Suppressor macrophage (primary cell): Measurements from ENCODE around the gene MGP.
A peak's percentile ranks its signal among the peaks of the same experiment; 100 is the strongest.

Source experiments
- DNase-seq, 4 experiments: peaks; one replicate each; pipeline ENCODE4 v3.0.0-alpha.2; 2020 to 2022

Gene MGP

GRCh38 chr12:14902465-14902864 lies 16.8 kb upstream of the MGP start:
- DNase-seq: no peak

- no peak for DNase-seq
These were observed 15.5 kb upstream of the MGP start for GRCh38 chr12:14901228-14901562.

- DNase-seq: no peak
These were observed 15.0 kb upstream of the MGP start for GRCh38 chr12:14900521-14901227.

GRCh38 chr12:14896521-14897169 lies 11.0 kb upstream of the MGP start:
- no peak for DNase-seq

- no peak for DNase-seq
These were observed 8.0 kb upstream of the MGP start for GRCh38 chr12:14893506-14894250.

- peak in 2 of 4 experiments; percentile 7 to 12 for DNase-seq
These were observed 7.3 kb upstream of the MGP start for GRCh38 chr12:14892726-14893505.

GRCh38 chr12:14890701-14891100 lies 5.0 kb upstream of the MGP start:
- DNase-seq: no peak

GRCh38 chr12:14886271-14886670 lies 617 bp upstream of the MGP start:
- DNase-seq: no peak

GRCh38 chr12:14884458-14884878 lies 1.2 kb downstream of the MGP start:
- peak; percentile 71 to 89 (median 80) for DNase-seq

GRCh38 chr12:14883686-14884085 lies 2.0 kb downstream of the MGP start:
- no peak for DNase-seq

GRCh38 chr12:14880890-14881453 lies 4.7 kb downstream of the MGP start:
- DNase-seq: no peak

- DNase-seq: no peak
These were observed 6.3 kb downstream of the MGP start for GRCh38 chr12:14879222-14879933.

- no peak for DNase-seq
These were observed 7.2 kb downstream of the MGP start for GRCh38 chr12:14878488-14878887.

- DNase-seq: no peak
These were observed 8.8 kb downstream of the MGP start for GRCh38 chr12:14876833-14877232.

GRCh38 chr12:14874882-14875281 lies 10.8 kb downstream of the MGP start:
- no peak for DNase-seq

- DNase-seq: peak in 3 of 4 experiments; percentile 17 to 53 (median 45)
These were observed 12.0 kb downstream of the MGP start for GRCh38 chr12:14873440-14874185.

GRCh38 chr12:14871886-14872285 lies 13.8 kb downstream of the MGP start:
- DNase-seq: no peak

- DNase-seq: no peak
These were observed 14.4 kb downstream of the MGP start for GRCh38 chr12:14871247-14871646.

GRCh38 chr12:14868916-14869506 lies 16.6 kb downstream of the MGP start:
- no peak for DNase-seq

GRCh38 chr12:14860490-14860889 lies 25.2 kb downstream of the MGP start:
- DNase-seq: no peak

- no peak for DNase-seq
These were observed 27.1 kb downstream of the MGP start for GRCh38 chr12:14858513-14858912.
